Spleen (tissue), 7 donors: Measurements from ENCODE around the gene CRYAB.

ENCODE experiments used
- CTCF ChIP-seq, 11 experiments: fragments of 200-600 bp in 7 of 11; fragments of 450-650 bp in 4 of 11; sonication (generic) in 4 of 11; IDR thresholded peaks in 8 of 11; conservative IDR thresholded peaks in 3 of 11; 1 replicate in 7 of 11; 2 replicates in 4 of 11; pipeline versions ENCODE4 v1.4.0 to v1.8.0; 2016 to 2021; ENCODE audit warnings: antibody characterized with exemption in 11 of 11, inconsistent platforms in 4 of 11, mild to moderate bottlenecking in 1 of 11
- POLR2A ChIP-seq, 3 donors: fragments of 450-650 bp; IDR thresholded peaks; one replicate each; pipeline ENCODE4 v1.5.1; 2017; ENCODE audit warnings: antibody characterized with exemption in 3 of 3, mild to moderate bottlenecking in 1 of 3
- POLR2AphosphoS5 ChIP-seq, 3 donors: sonication (generic); formaldehyde crosslinking; IDR thresholded peaks; one replicate each; pipeline ENCODE4 v1.5.1; 2017; ENCODE audit warnings: antibody characterized with exemption in 3 of 3
- donor health status: DM: no; HTN: no; CAD: no; lungs with moderate emphysema.
- donor health status: DM: no; HTN: no; CAD: no.
- donor health status: DM: no; HTN: no; CAD: no.

- TF ChIP-seq CTCF (IDR thresholded peaks at IDR 0.05 in 8 of 11, conservative IDR thresholded peaks at IDR 0.05 in 3 of 11) (no peak), POLR2A (IDR thresholded peaks at IDR 0.05) (no peak), POLR2AphosphoS5 (IDR thresholded peaks at IDR 0.05) (no peak)
Observed at GRCh38 chr11:111947143-111947542, 35.6 kb upstream of the CRYAB start.
